Right lobe of liver (tissue), 6 donors: ENCODE measurements around the gene EYA2. TPM values are rescaled to one million over a fixed set of nuclear protein-coding genes. Genes with fewer than 3 reads are reported as not detected.

Experiments
- ATAC-seq, 4 donors: fragments of 200-7000 bp; cut with Tn5 transposase; one replicate each; pipeline ENCODE4 v1.9.1; 2020; ENCODE audit warnings: mild to moderate bottlenecking in 4 of 4, moderate library complexity in 4 of 4
- DNase-seq, 3 donors: peaks; one replicate each; pipeline ENCODE4 v3.0.0-alpha.2; 2020
- H3K27ac ChIP-seq, 3 donors: fragments of 200-600 bp; one replicate each; pipeline ENCODE4 v1.8.0; 2022
- H3K27me3 ChIP-seq, 2 donors: fragments of 200-600 bp; one replicate each; pipeline ENCODE4 v1.8.0; 2022
- H3K36me3 ChIP-seq, 4 donors: fragments of 200-600 bp; sonication (generic) in 1 of 4; one replicate each; pipeline versions ENCODE4 v1.5.1 to v1.8.0; 2017 to 2022; ENCODE audit warnings: control low read depth in 1 of 4
- H3K4me1 ChIP-seq, 4 donors: fragments of 200-600 bp; sonication (generic) in 1 of 4; one replicate each; pipeline versions ENCODE4 v1.5.1 to v1.8.0; 2017 to 2022; ENCODE audit warnings: control low read depth in 1 of 4
- H3K4me3 ChIP-seq, 3 donors: fragments of 200-600 bp; one replicate each; pipeline ENCODE4 v1.8.0; 2022
- H3K9me3 ChIP-seq, 4 donors: fragments of 200-600 bp; sonication (generic) in 1 of 4; one replicate each; pipeline versions ENCODE4 v1.5.1 to v1.8.0; 2017 to 2022; ENCODE audit warnings: control low read depth in 1 of 4
- POLR2A ChIP-seq: fragments of 450-650 bp; IDR thresholded peaks from one replicate; pipeline ENCODE4 v1.6.1; 2017; ENCODE audit warnings: antibody characterized with exemption, mild to moderate bottlenecking
- WGBS: methylation state at CpG from one replicate; pipeline ENCODE4 v1.1.6; 2018; ENCODE audit warnings: low coverage, low lambda C conversion rate; ENCODE audit not compliant: insufficient coverage; ENCODE audit errors: missing lambda C conversion rate; 5-methylcytosine and 5-hydroxymethylcytosine counted together
- intact Hi-C, 2 donors: fragments of 100-400 bp; cut with DNase I; formaldehyde crosslinking; loops; one replicate each; pipeline versions ENCODE4 v1.11.2 to v1.14.1; 2022
- total RNA-seq, 6 experiments: library from RNA; depleted of rRNA in 2 of 6; stranded (reverse); fragments of >200 nt in 2 of 6; fragmentation: NEBNext Ultra II Directional in 3 of 6; extraction: Animal tissue kit (Norgen Biotek cat#: 25700) in 3 of 6; gene quantifications; one replicate each; pipeline versions ENCODE4 v1.1.0 to v1.2.4, GENCODE V29; 2016 to 2023
- TF ChIP-seq, protein P1 (sequence below), 4 donors: fragments of 200-600 bp in 3 of 4; fragments of 450-650 bp in 1 of 4; IDR thresholded peaks; one replicate each; pipeline versions ENCODE4 v1.5.1 to v1.8.0; 2016 to 2022; ENCODE audit warnings: antibody characterized with exemption in 4 of 4, mild to moderate bottlenecking in 2 of 4
- donor health status: DM: no; HTN: yes; CAD: no.
- donor health status: DM: no; HTN: no; CAD: no.
- donor health status: DM: no; HTN: no; CAD: no.
- donor health status: DM: no; HTN: yes; CAD: no.
- donor health status: DM: no; HTN: yes; CAD: no.

Gene EYA2
- total RNA-seq, 6 experiments from 2014 or later, result 0.12 to 3.0 (median 0.49) TPM

GRCh38 chr20:47099825-47100441, 205.3 kb downstream of the EYA2 start:
- H3K9me3 ChIP-seq, result no peaks in the 10 kb centered on the region
- WGBS, result 40% methylated on average over 6 of the region's 6 CpGs
- no peak for TF ChIP-seq POLR2A
- TF ChIP-seq, protein P1, sequence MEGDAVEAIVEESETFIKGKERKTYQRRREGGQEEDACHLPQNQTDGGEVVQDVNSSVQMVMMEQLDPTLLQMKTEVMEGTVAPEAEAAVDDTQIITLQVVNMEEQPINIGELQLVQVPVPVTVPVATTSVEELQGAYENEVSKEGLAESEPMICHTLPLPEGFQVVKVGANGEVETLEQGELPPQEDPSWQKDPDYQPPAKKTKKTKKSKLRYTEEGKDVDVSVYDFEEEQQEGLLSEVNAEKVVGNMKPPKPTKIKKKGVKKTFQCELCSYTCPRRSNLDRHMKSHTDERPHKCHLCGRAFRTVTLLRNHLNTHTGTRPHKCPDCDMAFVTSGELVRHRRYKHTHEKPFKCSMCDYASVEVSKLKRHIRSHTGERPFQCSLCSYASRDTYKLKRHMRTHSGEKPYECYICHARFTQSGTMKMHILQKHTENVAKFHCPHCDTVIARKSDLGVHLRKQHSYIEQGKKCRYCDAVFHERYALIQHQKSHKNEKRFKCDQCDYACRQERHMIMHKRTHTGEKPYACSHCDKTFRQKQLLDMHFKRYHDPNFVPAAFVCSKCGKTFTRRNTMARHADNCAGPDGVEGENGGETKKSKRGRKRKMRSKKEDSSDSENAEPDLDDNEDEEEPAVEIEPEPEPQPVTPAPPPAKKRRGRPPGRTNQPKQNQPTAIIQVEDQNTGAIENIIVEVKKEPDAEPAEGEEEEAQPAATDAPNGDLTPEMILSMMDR (IDR thresholded peaks at IDR 0.05), result no peak
- no peak overlapping the region for H3K4me3 ChIP-seq
- intact Hi-C loops, result no loop called here
- no peak overlapping the region for H3K27ac ChIP-seq
- H3K27me3 ChIP-seq, result no peaks in the 10 kb centered on the region
- H3K36me3 ChIP-seq, result no peaks in the 10 kb centered on the region
- ATAC-seq, result no peak
- no peaks in the 10 kb centered on the region for H3K4me1 ChIP-seq
- DNase-seq, result no peak

GRCh38 chr20:47102629-47103028, 208.0 kb downstream of the EYA2 start:
- H3K27ac ChIP-seq, result no peak overlapping the region
- no peaks in the 10 kb centered on the region for H3K4me1 ChIP-seq
- ATAC-seq, result no peak
- TF ChIP-seq POLR2A, result no peak
- TF ChIP-seq, protein P1 (IDR thresholded peaks at IDR 0.05), result no peak
- intact Hi-C loops, result no loop called here
- no peaks in the 10 kb centered on the region for H3K36me3 ChIP-seq
- no peak for DNase-seq
- no peak overlapping the region for H3K4me3 ChIP-seq
- H3K27me3 ChIP-seq, result no peaks in the 10 kb centered on the region
- H3K9me3 ChIP-seq, result no peaks in the 10 kb centered on the region
- 55% methylated on average over 2 of the region's 2 CpGs for WGBS

DNA sequence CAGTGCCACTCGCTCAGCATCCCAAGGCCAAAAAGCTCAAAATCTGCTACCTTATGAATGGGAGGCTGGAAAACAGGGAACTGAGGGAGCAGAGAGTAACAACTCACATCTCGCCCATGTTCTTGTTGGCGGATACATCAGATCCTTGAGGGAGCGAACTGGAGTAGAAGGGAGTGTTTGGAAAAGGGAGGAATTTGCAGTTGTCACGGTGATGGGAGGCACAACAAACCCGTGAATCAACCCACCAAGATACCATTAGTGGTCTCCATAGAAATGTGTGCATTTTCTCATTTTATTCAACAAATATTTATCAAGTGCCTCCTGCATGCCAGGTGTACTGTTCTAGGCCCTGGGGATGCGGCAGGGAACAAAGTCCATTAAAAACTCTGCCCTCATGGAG, 212.1 kb downstream of the EYA2 start:
- Histone ChIP-seq H3K27ac (no peak overlapping the region), H3K4me3 (no peak overlapping the region), H3K9me3 (peaks cover 0 to 8% (median 0%) of the 10 kb centered on the region in 4 donors), H3K36me3 (no peaks in the 10 kb centered on the region), H3K4me1 (no peaks in the 10 kb centered on the region), H3K27me3 (no peaks in the 10 kb centered on the region)
- intact Hi-C loops, result no loop called here
- DNase-seq (no peak), ATAC-seq (no peak)
- 54% methylated on average over 7 of the region's 7 CpGs for WGBS
- TF ChIP-seq, protein P1 (IDR thresholded peaks at IDR 0.05), result no peak
- no peak for TF ChIP-seq POLR2A

DNA sequence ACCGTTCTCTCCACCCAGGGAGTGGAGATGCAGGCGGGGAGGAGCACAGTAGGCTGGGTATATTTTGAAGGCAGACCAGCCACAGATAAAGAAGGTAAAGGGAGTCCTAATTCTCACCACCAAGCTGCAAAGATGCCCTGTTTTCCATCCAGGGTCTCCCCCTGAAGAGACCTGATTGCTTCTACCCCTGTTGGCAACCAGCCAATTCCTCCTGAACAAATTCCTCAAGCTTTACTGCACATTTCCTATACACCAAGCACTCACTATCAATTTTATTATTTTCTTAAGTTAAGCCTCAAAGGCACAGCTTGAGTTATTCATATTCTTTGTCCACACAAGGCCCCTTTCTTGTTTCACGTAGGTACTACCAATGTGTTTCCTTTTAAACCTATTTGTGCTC, 214.4 kb downstream of the EYA2 start:
- no peaks in the 10 kb centered on the region for H3K27me3 ChIP-seq
- 73% methylated on average over 3 of the region's 3 CpGs for WGBS
- no peak overlapping the region for H3K27ac ChIP-seq
- H3K4me1 ChIP-seq, result no peaks in the 10 kb centered on the region
- no peak for DNase-seq
- no peak for ATAC-seq
- no peak overlapping the region for H3K4me3 ChIP-seq
- H3K9me3 ChIP-seq, result peaks cover 0 to 8% (median 0%) of the 10 kb centered on the region in 4 donors
- H3K36me3 ChIP-seq, result no peaks in the 10 kb centered on the region
- TF ChIP-seq, protein P1 (IDR thresholded peaks at IDR 0.05), result no peak
- TF ChIP-seq POLR2A, result no peak
- intact Hi-C loops, result no loop called here
